ENCODE data around the gene KCTD15.

DNA sequence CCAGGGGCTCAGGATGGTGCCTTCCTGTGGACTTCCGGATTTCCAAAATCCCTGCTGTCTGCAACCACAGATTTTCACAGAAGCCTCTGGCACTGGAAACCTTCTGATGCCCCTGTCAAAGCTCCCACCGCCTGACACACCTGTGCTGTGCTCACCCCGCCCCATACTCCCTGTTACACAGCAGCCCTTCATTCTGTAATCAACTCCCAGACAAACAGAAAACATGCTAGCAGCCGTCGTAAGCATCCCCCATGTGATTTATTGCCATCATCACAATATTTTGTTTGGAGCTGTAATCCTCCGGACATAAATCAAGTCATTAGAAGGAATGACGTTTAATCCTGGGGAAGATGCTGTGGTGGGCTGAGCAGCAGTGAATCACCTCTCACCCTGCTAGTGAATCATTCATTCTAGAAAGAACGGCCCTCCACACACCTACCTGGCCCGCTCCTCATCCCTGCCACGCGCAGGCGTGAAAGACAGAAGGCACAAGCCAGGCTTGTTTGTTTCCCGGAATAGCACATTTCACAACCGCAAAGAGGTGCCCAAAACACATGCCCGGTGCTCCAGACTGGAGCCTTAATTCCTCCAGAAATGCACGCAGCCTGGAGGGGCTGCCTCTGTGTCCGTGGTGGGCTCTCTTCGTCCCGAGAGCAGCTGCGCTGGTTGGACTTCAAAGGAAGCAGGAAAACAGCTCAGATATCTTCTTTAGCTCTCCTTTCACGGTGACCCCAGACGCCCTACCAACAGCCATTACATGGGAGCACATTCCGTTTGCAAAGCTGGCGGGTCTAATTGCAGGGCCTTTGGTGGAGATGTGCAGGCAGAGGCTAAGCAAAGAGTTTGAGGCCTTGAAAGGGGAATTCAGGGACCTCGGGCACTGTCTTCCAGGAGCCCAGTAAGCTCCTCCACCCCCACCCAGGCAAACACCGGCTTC is 41.3 kb upstream of the KCTD15 start:
- no peak for TF ChIP-seq EZH2phosphoT487 (IDR thresholded peaks at IDR 0.05; ENCODE audit: borderline replicate concordance, low read depth, low read length)
- TF ChIP-seq, protein P1, sequence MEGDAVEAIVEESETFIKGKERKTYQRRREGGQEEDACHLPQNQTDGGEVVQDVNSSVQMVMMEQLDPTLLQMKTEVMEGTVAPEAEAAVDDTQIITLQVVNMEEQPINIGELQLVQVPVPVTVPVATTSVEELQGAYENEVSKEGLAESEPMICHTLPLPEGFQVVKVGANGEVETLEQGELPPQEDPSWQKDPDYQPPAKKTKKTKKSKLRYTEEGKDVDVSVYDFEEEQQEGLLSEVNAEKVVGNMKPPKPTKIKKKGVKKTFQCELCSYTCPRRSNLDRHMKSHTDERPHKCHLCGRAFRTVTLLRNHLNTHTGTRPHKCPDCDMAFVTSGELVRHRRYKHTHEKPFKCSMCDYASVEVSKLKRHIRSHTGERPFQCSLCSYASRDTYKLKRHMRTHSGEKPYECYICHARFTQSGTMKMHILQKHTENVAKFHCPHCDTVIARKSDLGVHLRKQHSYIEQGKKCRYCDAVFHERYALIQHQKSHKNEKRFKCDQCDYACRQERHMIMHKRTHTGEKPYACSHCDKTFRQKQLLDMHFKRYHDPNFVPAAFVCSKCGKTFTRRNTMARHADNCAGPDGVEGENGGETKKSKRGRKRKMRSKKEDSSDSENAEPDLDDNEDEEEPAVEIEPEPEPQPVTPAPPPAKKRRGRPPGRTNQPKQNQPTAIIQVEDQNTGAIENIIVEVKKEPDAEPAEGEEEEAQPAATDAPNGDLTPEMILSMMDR (conservative IDR thresholded peaks at IDR 0.05; ENCODE audit: low read length): no peak
